ENCODE data around the gene AUTS2.

DNA sequence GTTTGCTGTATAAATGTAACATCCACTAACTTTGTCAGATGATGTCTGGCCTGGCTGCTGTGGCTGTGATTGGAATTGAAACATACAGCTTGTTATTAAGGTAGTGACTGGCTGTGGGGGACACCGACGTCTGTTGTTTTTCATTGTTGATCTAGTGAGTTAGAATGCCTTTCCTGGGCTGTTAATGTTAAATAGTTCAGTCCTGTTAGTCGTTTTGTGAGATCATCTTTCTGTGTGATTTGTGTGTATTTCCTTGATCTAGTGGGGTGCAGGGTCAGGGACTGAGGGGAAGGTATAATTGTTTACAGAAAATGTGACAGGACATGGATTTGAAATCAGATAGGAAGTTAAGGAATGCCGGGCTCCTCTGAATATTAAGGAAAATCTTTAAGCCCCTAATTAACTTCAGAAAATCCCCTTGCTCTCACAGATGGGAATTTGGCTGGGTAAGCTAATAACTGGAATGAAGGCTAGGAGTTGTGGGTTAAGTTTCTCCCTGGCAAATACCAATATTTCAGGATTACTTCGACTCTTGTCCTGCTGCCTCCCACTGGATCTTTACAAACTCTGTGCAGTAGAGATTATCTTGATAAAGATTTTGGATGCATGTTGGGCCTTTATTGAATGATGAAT lies 163.1 kb downstream of the AUTS2 start:
- TF ChIP-seq POLR2AphosphoS5 (IDR thresholded peaks at IDR 0.05; ENCODE audit: low read depth, low read length) (no peak), POLR2A (IDR thresholded peaks at IDR 0.05; ENCODE audit: low read depth, low read length) (no peak), TAF1 (IDR thresholded peaks at IDR 0.05; ENCODE audit: borderline replicate concordance, low read depth, low read length) (no peak)
